Measurements from ENCODE around the gene C11orf65.

DNA sequence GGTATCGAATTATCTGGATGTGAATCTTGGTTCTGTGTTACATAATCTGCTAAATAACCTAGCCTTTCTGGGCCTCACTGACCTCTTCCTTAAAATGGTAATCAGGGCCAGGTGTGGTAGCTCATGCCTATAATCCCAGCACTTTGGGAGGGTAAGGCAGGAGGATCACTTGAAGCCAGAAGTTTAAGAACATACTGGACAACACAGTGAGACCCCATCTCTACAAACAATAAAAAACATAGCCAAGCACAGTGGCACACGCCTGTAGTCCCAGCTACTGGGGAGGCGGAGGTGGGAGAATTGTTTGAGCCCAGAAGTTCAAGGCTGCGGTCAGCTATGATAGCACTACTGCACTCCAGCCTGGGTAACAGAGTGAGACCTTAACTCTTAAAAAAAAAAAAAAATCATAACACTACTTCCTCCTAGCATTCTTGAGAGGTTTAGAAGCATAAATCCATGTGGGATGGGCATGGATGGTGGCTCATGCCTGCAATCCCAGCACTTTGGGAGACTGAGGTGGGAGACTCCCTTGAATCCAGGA lies 72.5 kb downstream of the C11orf65 start:
- TF ChIP-seq, protein P1, sequence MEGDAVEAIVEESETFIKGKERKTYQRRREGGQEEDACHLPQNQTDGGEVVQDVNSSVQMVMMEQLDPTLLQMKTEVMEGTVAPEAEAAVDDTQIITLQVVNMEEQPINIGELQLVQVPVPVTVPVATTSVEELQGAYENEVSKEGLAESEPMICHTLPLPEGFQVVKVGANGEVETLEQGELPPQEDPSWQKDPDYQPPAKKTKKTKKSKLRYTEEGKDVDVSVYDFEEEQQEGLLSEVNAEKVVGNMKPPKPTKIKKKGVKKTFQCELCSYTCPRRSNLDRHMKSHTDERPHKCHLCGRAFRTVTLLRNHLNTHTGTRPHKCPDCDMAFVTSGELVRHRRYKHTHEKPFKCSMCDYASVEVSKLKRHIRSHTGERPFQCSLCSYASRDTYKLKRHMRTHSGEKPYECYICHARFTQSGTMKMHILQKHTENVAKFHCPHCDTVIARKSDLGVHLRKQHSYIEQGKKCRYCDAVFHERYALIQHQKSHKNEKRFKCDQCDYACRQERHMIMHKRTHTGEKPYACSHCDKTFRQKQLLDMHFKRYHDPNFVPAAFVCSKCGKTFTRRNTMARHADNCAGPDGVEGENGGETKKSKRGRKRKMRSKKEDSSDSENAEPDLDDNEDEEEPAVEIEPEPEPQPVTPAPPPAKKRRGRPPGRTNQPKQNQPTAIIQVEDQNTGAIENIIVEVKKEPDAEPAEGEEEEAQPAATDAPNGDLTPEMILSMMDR (tag by site-specific recombination; IDR thresholded peaks at IDR 0.05) = no peak
- no peak for TF ChIP-seq ZBTB1 (tag by site-specific recombination; IDR thresholded peaks at IDR 0.05)
- TF ChIP-seq, protein P2, sequence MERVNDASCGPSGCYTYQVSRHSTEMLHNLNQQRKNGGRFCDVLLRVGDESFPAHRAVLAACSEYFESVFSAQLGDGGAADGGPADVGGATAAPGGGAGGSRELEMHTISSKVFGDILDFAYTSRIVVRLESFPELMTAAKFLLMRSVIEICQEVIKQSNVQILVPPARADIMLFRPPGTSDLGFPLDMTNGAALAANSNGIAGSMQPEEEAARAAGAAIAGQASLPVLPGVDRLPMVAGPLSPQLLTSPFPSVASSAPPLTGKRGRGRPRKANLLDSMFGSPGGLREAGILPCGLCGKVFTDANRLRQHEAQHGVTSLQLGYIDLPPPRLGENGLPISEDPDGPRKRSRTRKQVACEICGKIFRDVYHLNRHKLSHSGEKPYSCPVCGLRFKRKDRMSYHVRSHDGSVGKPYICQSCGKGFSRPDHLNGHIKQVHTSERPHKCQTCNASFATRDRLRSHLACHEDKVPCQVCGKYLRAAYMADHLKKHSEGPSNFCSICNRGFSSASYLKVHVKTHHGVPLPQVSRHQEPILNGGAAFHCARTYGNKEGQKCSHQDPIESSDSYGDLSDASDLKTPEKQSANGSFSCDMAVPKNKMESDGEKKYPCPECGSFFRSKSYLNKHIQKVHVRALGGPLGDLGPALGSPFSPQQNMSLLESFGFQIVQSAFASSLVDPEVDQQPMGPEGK (tag by site-specific recombination; IDR thresholded peaks at IDR 0.05) = no peak
- TF ChIP-seq ZNF548 (tag by site-specific recombination; IDR thresholded peaks at IDR 0.05) = no peak
- TF ChIP-seq ZNF830 (tag by site-specific recombination; IDR thresholded peaks at IDR 0.05; ENCODE audit: low read depth) = no peak
- no peak for TF ChIP-seq ZNF121 (tag by site-specific recombination; IDR thresholded peaks at IDR 0.05)

Data from HEK293 (cell line).